Retina (tissue), 1 donor: ENCODE data around the gene ATP5PO.
"Not testable (repeated sequence)": the region's sequence is repeated elsewhere in the genome, so short reads cannot be mapped to it uniquely, and the experiment has no call there.

ENCODE experiments used
- DNase-seq: peaks from one replicate; pipeline ENCODE4 v3.0.0-alpha.2; 2016

The ATP5PO gene

DNA sequence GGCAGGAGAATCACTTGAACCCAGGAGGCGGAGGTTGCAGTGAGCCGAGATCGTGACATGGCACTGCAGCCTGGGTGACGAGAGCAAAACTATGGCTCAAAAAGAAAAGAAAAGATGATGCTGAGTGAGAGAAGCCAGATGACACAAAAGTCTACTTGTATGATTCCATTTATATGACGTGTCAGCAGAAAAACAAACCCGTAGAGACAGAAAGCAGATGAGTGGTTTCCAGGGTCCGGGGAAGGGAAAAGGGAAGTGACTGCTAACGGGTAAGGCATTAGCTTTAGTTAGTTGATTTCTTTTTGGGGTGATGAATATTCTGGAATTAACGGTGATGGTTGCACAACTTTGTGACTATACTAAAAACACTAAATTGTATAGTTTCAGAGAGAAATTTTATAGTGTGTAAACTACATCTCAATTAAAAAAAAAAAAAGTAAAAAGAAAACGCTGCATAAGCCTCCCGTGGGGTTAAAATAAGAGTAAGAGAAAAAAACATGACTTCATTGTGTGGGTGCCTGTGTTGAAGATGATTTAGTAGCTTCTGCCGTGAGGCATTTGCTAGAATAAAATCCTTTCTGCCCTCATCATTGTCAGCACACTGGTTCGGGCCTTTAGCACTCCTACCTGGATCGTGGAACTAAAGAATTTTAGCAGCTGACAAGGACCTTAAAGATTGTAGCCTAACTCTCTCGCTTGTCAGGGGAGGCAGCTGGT, 24.7 kb upstream of the ATP5PO start:
- no peak for DNase-seq

DNA sequence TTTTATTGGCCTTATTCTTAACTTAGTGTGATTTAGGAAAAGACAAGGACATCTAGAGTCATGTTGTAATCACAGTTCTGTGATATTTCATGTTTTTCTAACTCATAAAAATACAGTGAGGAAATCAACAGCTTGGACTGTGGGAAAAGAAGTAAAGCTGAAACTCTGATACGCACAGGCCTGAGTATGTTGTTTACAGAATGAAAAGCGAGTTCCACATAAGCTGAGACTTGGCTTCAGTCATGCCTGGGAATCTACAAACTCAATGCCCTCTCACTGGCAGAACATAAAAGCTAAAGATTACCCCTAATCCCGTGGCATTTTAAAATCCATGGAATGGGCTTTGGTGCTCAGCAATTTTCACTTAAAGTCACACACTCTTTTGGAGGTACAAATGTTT, 23.6 kb upstream of the ATP5PO start:
- DNase-seq = no peak

DNA sequence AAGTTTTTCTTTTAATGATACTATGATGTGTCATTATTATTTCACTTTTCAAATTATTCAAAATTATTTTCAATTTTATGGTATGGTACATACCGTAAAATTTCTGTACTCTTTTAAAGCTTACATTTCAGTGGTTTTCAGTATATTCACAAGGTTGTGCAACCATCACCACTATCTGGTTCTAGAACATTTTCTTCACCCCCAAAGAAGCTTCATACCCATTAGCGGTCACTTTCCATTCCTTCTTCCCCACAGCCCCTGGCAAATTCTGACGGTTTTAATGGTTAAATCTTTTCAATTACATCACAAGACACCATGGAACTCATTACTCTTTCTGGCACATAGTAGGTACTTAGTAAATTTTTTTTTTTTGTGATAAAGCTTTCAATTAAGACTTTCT, 22.8 kb upstream of the ATP5PO start:
- DNase-seq = no peak

DNA sequence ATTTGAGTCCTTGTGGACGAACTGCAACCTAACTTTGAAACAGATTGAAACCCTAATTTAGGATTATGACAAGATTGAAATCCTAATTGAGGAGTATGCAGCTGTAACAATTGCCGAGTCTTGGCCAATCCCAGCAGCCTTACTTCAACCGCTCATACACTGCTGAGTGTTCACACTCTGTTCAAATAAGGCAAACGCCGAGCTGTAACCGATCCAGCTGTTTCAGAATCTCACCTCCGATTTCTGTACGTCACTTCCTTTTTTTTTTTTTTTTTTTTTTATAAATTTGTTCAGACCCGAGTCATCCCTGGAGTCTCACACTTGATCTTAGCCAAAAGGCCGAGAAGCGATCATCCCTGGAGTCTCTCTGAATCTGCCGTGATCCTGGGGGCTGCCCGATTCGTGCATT, 22.3 kb upstream of the ATP5PO start:
- DNase-seq = no peak

DNA sequence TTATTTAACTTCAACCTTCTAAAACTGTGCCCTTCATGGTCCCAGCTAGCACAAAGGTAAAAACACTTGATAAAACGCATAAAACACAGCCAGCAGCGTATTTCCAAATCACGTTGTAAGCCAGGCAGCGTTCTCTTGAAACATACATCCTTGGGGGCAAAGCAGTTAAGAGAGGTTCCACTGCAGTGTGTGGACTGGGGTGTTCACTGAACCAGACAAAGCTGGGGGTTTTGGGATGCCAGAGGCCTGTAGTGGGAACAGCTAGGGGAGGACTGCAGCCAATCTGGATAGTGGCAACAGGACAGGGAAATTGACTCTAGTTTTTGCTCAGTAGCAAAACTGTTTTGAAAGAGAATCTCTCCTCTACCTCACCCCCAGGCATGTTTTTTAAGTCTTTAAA, 21.5 kb upstream of the ATP5PO start:
- no peak for DNase-seq

DNA sequence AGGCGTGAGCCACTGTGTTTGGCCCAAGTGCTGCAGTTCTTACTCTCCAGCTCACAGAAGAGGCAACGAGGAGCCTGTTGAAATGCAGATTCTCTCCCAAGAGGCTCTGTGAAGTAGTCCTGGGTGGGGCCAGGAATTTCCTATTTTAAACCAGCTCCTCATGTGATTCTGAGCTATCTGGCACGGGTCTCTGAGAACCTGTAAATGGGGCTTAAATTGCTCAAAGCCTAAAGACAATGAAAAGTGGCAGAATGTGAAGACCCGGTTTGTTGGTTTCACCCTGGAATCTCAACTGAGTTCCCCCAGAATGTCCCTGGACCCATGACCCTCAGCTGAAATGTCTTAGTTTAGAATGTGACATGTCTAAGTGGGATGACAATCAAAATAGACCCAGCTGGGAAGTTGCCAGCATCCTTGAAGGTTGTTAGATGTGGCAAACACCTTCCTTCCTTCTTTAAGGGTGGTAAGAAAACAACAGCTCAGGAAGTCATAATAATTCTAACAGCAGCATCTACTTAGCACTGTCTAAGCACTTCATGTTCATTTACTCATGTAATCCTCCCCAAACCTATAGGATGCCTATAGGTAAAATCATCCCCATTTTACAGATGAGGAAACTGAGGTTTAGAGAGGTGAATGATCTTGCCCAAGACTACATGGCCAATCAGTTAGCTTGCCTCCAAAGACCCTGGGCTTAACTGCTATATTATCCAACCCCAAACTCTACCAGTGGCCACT, 20.9 kb upstream of the ATP5PO start:
- no peak for DNase-seq

DNA sequence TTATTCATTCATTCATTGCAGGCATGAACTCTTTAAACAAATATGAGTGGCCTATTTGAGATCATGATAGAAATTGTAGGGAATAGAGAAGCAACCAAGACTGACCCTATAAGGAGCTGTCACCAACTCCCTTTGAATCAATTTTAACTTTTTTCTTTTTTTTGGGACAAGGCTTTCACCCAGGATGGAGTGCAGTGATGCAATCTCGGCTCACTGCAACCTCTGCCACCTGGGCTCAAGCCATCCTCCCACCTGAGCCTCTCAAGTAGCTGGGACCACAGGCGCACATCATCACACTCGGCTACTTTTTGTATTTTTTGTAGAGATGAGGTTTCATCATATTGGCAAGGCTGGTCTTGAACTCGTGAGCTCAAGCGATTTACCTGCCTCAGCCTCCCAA, 17.1 kb upstream of the ATP5PO start:
- DNase-seq = no peak

DNA sequence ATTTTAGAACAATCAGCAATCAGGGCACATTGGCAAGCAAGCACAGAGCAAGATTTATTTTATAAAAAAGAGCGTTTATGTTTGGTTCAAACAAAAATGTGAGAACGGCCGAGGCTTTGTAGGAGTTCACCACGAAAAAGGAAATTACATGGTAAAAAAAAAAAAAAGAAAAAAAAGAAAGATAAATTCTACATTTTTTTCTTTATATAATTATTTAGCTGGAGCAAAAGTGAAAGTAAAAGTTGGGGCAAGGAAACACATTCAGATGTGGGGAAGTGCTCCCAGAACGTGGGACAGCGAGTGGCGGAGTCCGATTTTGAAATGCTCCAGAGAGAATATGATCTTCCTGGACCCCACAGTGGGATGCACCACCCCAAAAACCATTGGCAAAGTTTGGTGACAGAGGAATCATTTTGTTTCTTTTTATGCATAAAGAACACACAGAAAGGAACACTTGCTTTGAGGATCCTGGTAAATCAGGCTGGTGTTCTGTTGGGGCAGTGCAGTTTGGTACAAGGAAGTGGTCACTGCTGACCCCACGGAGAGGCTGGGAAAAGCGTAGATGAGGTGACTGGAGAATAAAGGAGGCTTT, 16.3 kb upstream of the ATP5PO start:
- no peak for DNase-seq

DNA sequence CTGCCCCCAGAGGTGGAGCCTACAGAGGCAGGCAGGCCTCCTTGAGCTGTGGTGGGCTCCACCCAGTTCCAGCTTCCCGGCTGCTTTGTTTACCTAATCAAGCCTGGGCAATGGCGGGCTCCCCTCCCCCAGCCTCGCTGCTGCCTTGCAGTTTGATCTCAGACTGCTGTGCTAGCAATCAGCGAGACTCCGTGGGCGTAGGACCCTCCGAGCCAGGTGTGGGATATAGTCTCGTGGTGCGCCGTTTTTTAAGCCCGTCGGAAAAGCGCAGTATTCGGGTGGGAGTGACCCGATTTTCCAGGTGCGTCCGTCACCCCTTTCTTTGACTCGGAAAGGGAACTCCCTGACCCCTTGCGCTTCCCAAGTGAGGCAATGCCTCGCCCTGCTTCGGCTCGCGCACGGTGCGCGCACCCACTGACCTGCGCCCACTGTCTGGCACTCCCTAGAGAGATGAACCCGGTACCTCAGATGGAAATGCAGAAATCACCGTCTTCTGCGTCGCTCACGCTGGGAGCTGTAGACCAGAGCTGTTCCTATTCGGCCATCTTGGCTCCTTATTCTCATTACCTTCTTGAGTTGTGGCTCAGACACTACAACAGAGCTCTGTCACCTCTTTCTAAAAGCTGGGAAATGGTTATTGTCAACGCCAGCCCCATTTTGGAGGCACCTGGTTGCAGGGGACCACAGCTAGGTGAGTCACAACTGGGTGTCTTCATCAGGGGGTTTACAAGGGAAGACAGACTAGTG, 15.6 kb upstream of the ATP5PO start:
- not testable (repeated sequence) for DNase-seq

DNA sequence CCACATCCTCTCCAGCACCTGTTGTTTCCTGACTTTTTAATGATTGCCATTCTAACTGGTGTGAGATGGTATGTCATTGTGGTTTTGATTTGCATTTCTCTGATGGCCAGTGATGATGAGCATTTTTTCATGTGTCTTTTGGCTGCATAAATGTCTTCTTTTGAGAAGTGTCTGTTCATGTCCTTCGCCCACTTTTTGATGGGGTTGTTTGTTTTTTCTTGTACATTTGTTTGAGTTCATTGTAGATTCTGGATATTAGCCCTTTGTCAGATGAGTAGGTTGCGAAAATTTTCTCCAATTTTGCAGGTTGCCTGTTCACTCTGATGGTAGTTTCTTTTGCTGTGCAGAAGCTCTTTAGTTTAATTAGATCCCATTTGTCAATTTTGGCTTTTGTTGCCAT, 10.6 kb upstream of the ATP5PO start:
- DNase-seq = not testable (repeated sequence)

DNA sequence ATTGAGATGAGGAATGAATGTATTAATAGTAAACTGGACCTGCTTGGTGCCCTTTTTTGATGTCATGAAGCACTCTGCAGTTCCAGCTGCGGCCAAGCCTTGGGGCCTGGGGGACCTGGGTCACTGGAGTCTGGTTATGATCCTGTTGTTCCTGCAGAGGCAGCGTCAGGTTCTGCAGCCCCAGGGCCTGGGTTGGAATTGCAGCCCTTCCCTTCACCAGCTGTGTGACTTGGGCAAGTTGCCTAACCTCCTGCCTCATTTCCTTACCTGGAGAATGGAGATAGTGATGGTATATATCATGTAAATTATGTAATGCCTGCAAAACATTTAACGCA, 9.1 kb upstream of the ATP5PO start:
- no peak for DNase-seq

DNA sequence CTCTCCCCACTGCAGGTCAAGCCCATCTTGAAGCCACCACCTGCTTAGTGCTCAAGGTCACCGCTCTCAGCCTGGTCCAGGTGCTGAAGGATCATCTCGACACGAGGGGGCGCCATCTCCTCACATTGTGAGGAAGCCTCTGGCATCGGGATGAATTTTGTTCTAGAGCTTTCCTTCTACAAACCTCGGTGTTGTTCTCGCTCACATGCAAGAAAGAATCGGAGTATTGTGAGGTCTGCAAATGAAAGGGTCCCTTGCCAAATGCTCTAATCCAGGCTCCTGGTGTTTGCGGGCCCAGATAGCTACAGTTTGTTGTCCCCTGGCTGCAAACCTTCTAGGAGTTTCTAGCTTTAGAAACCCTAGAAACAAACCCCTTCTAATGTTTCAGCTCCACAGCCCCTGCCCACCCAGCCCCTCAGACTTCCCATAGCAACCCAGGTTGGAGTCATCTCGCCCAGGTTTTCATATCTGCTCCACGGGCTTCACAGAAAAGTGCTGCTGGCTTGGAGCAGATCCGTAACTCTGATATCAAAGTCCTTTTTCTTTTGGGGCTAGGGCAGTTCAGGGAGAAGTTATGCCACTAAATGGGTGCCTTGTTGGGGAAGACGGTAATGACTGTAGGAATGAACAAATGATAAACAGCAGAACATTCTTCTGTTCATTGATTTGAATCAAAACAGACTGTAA, 8.6 kb upstream of the ATP5PO start:
- DNase-seq = peak; percentile 84

DNA sequence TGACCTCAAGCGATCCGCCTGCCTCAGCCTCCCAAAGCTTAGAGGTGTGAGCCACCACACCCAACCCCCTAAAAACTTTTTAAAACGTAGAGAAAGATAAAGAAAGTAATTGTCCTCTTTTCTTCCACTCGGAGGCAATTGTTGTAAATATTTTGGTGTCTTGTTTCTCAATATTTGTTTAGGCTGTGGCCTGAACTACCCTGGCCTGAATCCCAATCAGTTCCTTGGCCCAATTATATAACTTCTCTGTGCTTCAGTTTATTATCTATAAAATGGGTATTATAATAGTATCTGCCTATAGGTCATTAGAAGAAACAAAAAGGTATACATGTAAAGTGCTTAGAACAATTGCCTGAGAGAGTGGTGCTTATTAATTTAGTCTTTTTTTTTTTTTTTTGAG, 1.8 kb upstream of the ATP5PO start:
- no peak for DNase-seq

DNA sequence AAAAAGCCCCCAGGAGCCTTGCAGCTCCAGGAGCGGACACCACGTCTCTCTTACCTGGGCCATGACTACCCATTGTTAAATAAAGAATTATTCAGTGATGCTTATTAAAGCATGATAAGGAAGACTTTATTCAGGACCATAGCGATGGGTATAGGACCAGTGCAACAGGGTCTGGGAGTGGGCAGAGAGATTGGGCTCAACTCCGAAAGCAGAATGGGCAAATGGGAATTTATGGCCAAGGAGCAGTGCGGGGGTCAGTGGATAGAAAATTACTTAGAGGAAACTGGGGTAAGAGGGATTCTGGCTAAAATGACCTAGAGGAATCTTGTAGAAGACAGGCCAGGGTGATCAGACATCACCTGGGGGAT, 580 bp upstream of the ATP5PO start:
- DNase-seq = no peak

DNA sequence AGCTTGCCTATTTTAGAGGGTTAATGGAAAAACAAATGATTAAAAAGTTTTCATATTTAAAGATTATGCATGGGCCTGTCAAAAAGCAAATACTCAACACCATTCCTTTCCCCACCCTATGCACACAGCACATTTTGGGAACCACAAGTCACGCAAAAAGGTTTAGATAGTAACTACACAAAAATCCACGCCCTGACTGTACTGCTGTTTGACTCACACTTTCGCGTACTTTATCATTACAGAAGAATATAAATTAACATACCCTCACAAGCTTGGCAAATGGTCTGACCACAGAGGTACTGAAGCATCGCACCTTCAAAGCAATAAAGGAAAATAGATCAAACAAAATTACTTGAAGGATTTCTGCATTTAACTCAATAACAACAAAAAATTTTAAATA, 1.4 kb downstream of the ATP5PO start:
- DNase-seq = no peak

DNA sequence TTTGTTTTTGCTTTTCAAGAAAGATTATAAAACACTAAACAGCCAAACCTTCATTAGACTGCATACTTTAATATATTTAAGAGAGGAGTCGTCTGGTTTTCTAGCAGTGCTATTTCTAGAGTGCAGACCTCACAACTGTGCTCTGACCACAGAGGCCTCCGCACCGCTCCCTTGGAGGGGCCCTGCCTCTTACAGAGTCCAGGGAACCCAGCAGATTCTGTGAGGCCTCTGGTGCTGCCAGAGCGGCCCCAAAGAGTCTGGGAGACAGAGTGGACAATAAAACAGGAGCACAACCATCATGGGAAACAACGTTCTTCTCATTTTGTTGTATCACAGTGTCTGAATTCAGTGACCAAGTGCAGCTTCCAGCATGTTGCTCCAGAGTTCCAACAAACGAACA, 5.8 kb downstream of the ATP5PO start:
- no peak for DNase-seq

DNA sequence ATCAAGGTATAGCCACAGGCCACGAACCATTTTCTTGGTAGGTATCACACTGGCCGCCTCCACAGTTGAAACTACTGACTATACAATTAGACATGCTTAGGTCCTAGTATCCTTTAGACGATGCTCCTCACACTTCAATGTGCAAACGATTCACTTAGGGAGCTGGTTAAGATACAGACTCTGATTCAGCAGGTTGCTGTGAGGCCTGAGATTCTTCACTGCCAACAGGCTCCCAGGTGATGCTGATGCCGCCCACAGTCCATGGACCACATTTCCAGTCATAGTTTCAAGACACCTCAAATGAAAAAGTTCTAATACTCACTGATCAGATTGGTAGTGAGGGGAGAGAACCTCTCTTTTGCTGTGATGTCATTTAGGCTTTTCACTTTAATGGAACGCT, 6.8 kb downstream of the ATP5PO start:
- DNase-seq = no peak

DNA sequence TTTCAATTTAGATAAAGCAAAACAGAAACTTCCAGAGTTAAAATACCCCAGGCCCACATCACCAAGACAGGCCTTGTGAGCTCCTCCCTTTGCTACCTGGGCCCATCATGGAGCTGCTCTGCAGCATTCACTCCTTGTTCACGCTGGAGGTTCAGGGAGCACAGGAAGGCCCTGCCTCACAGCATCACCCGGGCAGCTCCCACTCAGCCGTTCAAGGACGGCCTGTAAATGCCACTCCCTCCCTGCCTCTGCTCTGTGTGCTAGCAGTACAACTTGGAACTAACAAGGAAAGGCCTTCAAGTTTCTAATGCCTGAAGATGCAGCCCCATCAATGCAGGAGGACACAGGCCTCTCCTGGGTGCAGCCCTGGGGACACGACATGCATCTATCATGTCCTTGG, 11.6 kb downstream of the ATP5PO start:
- DNase-seq = no peak

DNA sequence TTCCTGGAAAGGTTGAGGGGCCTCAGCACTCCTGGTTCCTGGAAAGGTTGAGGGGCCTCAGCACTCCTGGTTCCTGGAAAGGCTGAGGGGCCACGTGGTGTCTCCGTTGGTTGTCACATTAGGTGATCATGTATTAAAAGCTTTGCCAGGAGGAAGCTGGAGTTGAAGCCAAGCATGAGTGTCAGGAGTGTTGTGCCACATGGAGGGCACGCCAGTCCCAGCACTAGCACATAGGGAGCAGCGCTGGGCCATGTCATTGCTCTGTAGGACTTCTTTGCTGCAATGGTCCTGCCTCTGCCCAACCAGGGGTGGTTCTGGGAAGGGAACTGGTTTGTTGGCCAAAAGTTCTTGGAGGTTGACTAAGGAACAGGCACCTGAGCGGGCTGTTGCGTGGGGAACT, 13.3 kb downstream of the ATP5PO start:
- no peak for DNase-seq

DNA sequence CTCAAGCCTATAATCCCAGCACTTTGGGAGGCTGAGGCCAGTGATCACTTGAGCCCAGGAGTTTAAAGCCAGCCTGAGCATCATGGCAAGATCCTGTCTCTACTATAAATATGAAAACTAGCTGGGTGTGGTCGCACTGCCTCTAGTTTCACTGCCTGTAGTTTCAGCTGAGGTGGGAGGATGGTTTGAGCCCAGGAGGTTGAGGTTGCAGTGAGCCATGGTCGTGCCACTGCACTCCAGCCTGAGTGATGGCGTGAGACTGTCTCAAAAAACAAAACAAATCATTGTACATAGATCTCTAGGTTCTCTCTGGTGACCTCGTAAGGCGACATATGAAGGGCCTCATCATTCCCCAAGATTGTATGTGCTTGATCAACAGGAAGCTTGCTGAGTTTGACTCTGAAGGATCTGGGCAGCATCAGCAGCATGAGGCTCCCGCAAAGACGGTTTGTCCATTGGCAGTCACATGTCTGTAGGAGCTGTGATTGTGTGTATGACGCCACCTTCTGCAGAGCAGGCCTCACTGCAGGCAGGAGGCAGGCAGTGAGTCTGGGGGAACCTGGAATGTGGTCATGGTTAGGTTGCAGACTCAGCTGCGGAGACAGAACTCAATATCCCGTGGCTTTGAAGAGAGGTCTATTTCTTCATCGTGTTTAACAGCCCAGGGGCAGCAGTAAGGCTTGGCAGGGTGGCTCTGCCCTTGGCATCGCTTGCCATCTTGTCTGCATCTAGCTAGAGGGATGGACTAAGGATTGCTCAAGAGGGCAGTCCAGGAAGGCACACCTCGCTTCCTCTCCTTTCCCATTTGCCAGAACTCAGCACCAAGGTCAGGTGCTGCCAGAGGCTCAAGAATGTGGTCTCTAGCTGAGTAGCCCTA, 14.0 kb downstream of the ATP5PO start:
- peak; percentile 42 for DNase-seq

DNA sequence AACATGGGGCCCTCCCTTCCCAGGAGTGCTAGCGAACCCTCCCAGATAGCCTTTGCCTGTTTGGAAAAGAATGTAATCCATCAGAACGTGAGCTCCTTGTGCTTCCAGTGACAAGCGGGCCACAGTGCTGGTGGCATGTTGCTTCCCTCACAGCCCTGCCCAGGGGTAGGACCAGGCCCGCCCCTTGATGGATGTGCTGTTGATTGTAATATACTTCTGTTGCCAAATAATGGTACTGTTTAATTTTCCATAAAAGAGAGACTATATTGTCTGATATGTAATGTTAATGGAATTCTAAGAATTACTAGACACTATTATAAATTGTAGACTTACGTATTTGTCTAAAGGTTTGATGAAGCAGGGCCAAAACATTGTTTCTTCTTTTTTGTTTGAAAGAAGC, 16.4 kb downstream of the ATP5PO start:
- DNase-seq = no peak

DNA sequence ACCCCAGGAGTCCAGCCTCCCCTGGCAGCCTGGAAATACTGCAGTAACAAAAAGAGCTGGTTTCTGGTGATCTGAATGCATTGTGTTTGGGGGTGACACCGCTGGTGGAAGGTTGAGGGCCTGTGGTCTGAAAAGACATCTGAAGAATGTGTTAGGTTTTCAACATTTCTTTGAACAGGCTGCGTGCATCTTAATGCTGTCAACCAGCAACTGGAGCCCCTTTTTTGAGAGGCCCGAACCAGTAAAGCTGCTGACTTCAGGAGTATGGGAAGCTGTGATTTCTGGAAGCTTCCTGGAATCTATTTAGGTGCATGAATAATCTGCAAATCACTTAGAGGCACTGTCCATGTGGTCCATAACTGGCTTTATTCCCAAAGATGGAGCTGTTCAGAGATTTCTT, 17.0 kb downstream of the ATP5PO start:
- DNase-seq = no peak
